HG02870 (cell line): ENCODE data around the gene PRUNE2.
"Not testable (repeated sequence)": the region's sequence is repeated elsewhere in the genome, so short reads cannot be mapped to it uniquely, and the experiment has no call there.

ENCODE experiments used
- ATAC-seq: cut with Tn5 transposase; IDR thresholded peaks from one replicate; pipeline ENCODE4 v1.9.1; 2021; ENCODE audit warnings: mild to moderate bottlenecking, moderate library complexity; ENCODE audit not compliant: unreplicated experiment

PRUNE2 gene

GRCh38 chr9:76676857-76677256 lies 229.1 kb downstream of the PRUNE2 start:
- no peak for ATAC-seq

- no peak for ATAC-seq
Measured at GRCh38 chr9:76667521-76667957, 238.4 kb downstream of the PRUNE2 start.

- ATAC-seq, result not testable (repeated sequence)
Measured at GRCh38 chr9:76665966-76666365, 239.9 kb downstream of the PRUNE2 start.

GRCh38 chr9:76665458-76665857 lies 240.5 kb downstream of the PRUNE2 start:
- no peak for ATAC-seq

DNA sequence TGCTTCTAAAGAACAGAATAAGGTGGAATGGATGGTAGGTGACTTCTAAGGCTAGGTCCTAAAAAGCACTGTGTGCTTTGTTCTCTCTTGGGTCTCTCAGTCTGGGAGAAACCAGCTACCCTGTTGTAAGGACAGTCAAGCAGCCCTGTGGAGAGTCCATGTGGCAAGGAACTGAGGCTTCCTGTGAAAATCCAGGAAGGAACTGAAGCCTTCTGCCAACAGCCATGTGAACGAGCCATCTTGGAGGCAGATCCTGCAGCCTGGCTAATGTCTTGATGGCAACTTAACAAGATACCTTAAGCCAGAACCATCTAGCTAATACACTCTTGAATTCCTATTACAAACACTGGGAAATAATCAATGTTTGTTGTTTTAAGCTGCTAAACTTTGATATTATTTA lies 241.8 kb downstream of the PRUNE2 start:
- ATAC-seq, result no peak

GRCh38 chr9:76662476-76663281 lies 243.2 kb downstream of the PRUNE2 start:
- ATAC-seq, result no peak

DNA sequence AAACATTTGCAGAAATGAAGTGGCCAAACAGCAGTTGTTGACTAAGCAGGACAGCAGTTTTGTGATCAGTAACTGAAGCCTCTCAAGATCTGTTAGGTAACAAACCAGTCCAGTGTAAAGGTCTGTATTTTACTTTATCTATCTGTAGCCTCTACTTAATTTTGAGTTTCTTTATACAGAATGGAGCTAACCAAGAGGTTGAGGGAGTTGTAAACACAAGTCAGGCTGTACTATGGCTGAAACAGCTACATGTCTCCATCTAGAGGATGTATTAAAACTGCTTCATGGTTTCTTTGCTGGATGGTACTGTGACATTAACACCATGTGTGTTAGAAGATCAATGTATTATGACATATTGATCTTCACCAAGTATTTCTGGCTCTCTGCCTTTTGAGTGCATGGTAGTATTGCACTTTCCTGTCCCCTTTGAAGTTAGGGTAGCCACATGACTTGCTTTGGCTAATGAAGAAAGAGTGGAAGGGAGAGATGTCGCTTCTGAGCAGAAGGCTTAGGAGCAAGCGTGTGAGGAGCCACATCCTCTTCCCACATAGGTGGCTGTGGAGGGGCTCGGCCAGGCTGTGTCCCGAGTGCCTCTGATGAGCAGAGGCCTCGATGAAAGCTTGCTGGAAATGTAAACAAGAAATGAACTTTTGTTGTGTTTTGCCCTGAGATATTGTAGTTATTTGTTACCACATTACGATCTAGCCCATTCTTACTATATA lies 247.2 kb downstream of the PRUNE2 start:
- ATAC-seq, result peak; percentile 81

GRCh38 chr9:76657265-76657664 lies 248.6 kb downstream of the PRUNE2 start:
- ATAC-seq, result no peak

GRCh38 chr9:76655971-76656370 lies 249.9 kb downstream of the PRUNE2 start:
- ATAC-seq, result no peak

GRCh38 chr9:76655121-76655541 lies 250.8 kb downstream of the PRUNE2 start:
- ATAC-seq, result no peak

DNA sequence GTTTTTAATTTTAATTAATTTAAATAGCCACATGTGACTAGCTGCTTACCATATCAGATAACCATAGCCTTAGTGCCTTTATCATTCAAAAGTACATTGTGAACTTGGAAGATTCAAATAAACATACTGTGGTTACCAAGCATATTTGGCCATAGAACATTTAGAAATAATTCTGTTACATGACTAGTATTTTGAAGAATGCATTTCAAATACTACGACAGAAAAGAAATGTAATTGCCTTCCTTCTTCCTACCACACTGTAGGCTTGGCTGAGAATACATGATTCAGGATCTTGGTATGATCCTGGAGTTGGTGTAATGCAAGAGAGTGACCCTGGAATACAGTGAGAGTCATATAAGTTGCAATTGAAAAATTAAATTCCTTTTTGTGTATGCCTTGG lies 251.3 kb downstream of the PRUNE2 start:
- ATAC-seq, result no peak

DNA sequence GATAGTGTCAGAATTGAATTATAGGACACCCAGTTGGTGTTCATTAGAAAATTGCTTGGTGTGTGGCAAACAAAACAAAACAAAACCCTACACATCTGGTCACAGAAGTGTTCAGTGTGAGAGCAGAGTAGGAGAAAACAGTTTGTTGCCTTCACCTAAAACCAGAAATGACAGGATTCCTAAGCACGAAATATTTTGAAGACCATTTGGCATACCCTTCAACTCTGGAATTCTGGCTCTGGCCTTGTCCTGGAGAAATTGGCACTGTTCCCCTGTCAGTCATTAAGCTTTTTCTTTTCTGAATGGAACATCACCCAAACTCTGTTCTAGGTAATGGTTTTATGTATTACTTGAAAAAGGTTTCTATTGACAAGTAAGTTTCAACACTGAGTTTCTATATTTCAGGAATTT lies 251.9 kb downstream of the PRUNE2 start:
- ATAC-seq, result no peak

DNA sequence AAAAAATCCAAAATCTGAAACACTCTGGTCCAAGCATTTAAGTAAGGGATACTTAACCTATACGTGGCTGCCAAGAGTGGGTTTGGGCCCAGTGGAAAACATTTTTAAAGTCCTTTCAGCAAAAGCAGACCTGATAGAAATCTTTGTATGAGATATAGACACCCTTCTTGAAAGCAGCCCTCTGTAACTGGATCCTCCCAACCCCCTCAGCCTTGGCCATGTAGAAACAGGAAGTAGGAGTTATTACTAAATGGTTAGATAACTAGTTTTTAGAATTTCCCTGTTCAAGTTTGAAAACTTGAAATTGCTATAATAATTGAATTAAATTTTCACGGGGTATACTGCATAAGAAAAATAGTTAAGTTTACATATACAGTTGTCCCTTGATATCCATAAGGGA lies 253.0 kb downstream of the PRUNE2 start:
- ATAC-seq, result no peak

DNA sequence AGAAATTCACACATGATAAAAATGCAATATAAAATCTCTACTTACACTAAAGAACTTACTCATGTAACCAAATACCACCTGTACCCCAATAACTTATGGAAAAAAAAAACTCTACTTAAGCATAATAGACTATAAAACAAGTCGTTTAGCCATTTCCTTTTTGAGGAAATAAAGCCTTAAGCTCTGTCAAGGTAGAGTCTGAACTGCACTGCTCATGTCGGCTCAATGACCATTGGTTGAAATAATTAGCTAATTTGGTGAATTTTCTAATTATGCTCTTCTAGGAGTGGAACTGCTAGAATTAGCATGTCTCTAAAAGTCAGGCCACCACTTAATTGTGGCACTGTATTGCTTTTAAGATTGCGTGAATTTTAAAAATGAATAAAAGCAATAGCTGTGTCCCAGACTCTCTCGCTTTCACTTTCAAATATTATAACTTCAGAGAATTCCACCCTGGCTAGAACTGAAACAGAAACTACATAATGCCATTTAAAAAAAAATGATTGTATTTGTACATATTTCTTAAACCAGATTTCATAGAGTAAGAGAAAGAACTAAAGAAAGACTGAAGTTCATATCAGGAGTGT lies 254.7 kb downstream of the PRUNE2 start:
- ATAC-seq, result no peak

DNA sequence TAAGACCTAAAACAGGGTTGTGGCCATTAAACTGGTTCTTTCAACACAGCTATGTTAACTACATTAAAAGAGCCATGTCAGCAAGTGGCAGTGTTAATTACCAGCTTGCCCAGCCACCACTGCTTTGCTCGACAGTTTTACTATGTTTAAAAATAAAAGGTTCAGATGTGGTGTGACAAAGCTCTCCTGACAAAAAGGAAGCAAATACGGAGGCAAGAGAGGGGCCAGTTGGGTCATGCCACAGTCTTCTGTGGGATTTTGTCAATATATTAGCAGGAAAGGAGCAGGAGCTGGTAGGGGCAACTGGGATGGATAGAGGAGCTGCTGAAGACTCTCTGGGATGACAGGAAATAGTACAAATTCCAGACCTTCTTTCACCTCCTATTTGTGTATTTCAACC lies 255.2 kb downstream of the PRUNE2 start:
- ATAC-seq, result no peak

- no peak for ATAC-seq
Measured at GRCh38 chr9:76649894-76650293, 256.0 kb downstream of the PRUNE2 start.

DNA sequence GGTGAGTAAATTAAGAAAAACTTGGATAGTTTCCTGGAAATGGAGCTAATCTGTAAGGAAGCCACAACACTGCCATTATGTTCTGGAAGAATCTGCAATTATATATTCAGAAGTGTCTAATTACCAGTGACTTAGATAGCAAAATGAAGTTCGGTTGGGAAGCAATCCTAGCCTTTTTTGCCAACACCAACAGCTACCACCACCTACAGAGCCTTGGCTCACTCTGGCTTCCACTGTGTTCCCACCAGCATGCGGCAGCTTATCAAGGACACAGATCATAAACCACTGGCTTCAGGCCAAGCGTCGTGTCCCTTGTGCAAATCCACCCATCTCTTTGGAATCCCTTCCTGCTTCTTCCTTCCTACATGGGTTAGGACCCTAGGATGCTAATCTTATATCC lies 259.7 kb downstream of the PRUNE2 start:
- no peak for ATAC-seq

DNA sequence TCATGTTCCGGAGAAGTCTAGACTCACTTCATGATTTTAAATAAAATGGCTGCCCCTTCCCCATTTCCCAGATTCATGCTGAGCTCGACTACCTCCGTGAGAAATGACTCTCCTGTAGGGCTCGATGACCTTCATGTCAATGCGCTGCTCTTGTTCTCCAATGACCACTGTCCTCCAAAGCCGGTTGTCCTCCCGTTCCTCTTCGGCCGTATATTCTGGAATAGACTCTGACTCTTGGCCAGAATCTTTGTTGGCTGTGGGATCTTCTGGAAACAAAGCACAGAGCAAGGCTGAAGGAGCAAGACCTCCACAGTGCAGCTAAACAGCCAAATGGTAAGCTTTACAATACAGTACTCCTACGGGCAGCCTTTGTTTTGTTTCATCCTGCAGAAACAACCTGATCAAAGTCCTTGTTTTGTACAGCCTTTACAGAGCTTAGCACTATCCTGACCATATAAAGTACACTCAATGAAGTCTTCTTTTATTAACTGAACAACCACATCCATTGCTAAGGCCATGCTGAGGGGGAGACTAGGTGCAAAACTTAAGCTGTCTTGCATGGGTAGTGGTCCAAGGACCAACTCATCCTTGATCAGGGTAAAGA lies 261.2 kb downstream of the PRUNE2 start:
- no peak for ATAC-seq

DNA sequence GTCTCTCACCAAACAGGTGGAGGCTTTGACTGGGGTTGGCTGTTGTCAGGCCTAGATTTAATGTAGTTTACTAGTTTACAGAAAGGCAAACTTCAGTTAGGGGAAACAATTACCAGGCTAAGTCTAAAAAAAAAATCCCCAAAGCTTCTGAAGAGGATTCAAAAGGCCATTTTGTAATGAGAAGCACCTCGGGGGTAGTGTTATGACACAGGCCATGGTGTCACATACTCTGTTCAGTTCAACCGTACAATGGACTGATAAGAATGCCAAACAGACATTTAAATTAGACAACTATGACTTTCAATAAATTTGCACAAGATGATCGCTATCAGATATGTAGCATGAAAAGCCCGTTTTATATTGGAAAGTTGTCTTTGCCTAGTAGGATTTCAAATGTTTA lies 261.7 kb downstream of the PRUNE2 start:
- peak; percentile 22 for ATAC-seq

DNA sequence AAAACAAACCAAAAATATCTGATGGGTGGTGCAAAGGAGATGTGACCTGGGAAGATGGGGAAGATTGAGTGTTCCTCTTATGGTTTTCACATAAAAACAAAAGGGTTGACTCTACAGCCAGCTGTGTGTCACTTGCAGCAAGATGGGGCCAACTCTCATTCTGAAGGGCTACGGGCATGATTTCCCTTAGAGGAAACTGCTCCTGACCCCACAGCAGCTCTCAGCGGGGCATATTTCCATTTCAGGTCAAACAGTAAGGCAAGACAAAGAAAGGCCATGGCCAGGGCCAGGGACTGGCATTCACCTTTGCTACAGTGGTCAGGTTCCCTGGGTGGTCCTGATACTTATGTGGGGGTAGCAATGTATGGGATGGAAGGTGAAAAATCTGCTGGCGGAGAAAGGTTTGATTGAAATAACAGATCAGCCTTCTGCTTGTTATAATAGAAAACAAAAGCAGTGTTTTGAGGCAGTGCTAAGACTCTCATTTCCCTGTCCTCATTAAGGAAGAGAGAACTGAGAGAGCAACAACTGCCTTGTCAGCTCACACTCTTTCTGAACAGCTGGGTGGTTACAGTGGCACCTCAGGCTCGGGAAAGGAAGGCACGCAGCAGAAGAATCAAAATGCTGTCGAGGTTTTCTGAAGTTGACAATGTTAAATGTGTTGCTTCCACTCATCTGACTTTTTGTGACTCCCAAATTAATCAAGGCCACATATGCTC lies 262.4 kb downstream of the PRUNE2 start:
- ATAC-seq, result peak; percentile 98

- no peak for ATAC-seq
Measured at GRCh38 chr9:76642701-76643209, 263.2 kb downstream of the PRUNE2 start.
